ENCODE measurements around the gene LLGL2. TPM values are rescaled to one million over a fixed set of nuclear protein-coding genes. Genes with fewer than 3 reads are reported as not detected.

The LLGL2 gene
- total RNA-seq, 6 experiments from 2014 or later = 0.14 to 0.55 (median 0.46) TPM

GRCh38 chr17:75547091-75547490, 21.6 kb downstream of the LLGL2 start:
- DNase-seq = no peak
- Mint-ChIP-seq H3K4me3 (no peak overlapping the region), H3K27me3 (ENCODE audit: insufficient read depth) (peaks cover 33% of the 10 kb centered on the region), H3K4me1 (ENCODE audit: low read depth) (no peaks in the 10 kb centered on the region), H3K27ac (no peak overlapping the region), H3K36me3 (ENCODE audit: low read depth) (no peaks in the 10 kb centered on the region), H3K9me3 (no peaks in the 10 kb centered on the region)
- TF ChIP-seq, protein P1, sequence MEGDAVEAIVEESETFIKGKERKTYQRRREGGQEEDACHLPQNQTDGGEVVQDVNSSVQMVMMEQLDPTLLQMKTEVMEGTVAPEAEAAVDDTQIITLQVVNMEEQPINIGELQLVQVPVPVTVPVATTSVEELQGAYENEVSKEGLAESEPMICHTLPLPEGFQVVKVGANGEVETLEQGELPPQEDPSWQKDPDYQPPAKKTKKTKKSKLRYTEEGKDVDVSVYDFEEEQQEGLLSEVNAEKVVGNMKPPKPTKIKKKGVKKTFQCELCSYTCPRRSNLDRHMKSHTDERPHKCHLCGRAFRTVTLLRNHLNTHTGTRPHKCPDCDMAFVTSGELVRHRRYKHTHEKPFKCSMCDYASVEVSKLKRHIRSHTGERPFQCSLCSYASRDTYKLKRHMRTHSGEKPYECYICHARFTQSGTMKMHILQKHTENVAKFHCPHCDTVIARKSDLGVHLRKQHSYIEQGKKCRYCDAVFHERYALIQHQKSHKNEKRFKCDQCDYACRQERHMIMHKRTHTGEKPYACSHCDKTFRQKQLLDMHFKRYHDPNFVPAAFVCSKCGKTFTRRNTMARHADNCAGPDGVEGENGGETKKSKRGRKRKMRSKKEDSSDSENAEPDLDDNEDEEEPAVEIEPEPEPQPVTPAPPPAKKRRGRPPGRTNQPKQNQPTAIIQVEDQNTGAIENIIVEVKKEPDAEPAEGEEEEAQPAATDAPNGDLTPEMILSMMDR (IDR thresholded peaks at IDR 0.05) = no peak

- Mint-ChIP-seq H3K4me3 (no peak overlapping the region), H3K36me3 (ENCODE audit: low read depth) (no peaks in the 10 kb centered on the region), H3K9me3 (no peaks in the 10 kb centered on the region), H3K4me1 (ENCODE audit: low read depth) (peaks cover 14% of the 10 kb centered on the region), H3K27me3 (ENCODE audit: insufficient read depth) (peaks cover 26% of the 10 kb centered on the region), H3K27ac (no peak overlapping the region)
- no peak for DNase-seq
- TF ChIP-seq, protein P1 (IDR thresholded peaks at IDR 0.05) = no peak
Observed at GRCh38 chr17:75548813-75549212, 23.3 kb downstream of the LLGL2 start.

DNA sequence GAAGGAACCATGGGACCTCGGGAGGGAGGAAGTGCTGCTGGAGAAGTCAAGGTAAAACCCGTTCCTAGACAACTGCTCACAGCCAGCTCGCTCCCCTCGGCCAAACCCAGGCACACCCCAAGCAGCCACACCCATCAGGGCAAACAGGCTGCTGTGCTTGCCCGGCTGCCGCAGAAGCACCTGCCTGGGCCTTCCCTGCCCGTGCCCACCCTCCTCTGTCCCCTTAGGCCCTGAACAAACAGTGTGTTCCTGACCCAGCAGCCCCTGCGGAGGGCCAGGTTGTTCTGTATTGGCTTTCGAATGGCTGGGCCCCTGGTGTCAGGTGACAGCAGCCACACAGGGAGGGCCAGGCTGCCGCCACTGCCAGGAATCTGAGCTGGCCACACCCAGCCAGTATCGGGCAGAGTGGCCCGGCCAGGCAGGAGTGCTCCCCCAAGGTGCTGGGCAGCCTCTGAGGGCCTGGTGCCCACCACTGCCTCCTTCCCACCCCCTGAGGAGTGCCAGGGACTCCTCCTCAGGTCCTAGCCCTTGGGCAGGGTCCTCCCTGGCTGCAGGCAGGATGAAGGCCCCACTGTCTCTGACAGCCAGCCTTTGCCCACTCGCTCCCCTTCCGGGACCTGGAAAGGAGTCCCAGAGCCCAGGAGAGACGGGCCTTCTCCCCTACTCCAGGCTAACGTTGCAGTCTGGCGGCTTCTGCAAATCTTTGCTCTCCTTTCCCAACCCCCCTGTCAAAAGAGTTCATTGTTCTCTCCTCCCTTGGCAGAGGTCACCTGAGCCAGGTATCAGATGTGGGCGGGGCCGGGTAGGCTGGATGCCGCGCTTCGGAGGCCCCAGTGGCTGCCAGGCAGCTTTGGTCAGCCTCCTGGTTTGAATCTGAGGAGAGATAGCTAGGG, 24.0 kb downstream of the LLGL2 start:
- no peak overlapping the region for H3K27ac Mint-ChIP-seq
- no peaks in the 10 kb centered on the region for H3K36me3 Mint-ChIP-seq (ENCODE audit: low read depth)
- H3K27me3 Mint-ChIP-seq (ENCODE audit: insufficient read depth) = peaks cover 21% of the 10 kb centered on the region

GRCh38 chr17:75550139-75550465, 24.6 kb downstream of the LLGL2 start:
- TF ChIP-seq, protein P1 (IDR thresholded peaks at IDR 0.05) = no peak
- peaks cover 20% of the 10 kb centered on the region for H3K27me3 Mint-ChIP-seq (ENCODE audit: insufficient read depth)

More for the DNA sequence above, 24.0 kb downstream of the LLGL2 start:
- Mint-ChIP-seq H3K4me1 (ENCODE audit: low read depth) (peaks cover 14% of the 10 kb centered on the region), H3K4me3 (no peak overlapping the region), H3K9me3 (no peaks in the 10 kb centered on the region)
- TF ChIP-seq, protein P1 (IDR thresholded peaks at IDR 0.05) = no peak
- no peak for DNase-seq

GRCh38 chr17:75551266-75551665, 25.8 kb downstream of the LLGL2 start:
- Mint-ChIP-seq H3K9me3 (no peaks in the 10 kb centered on the region), H3K4me3 (no peak overlapping the region), H3K27me3 (ENCODE audit: insufficient read depth) (peaks cover 15% of the 10 kb centered on the region), H3K4me1 (ENCODE audit: low read depth) (peaks cover 14% of the 10 kb centered on the region), H3K36me3 (ENCODE audit: low read depth) (no peaks in the 10 kb centered on the region), H3K27ac (no peak overlapping the region)
- TF ChIP-seq, protein P1 (IDR thresholded peaks at IDR 0.05) = no peak
- DNase-seq = no peak

More at GRCh38 chr17:75550139-75550465, 24.6 kb downstream of the LLGL2 start:
- H3K4me1 Mint-ChIP-seq (ENCODE audit: low read depth) = peaks cover 14% of the 10 kb centered on the region
- no peaks in the 10 kb centered on the region for H3K9me3 Mint-ChIP-seq
- no peak for DNase-seq
- H3K36me3 Mint-ChIP-seq (ENCODE audit: low read depth) = no peaks in the 10 kb centered on the region
- H3K27ac Mint-ChIP-seq = no peak overlapping the region
- H3K4me3 Mint-ChIP-seq = no peak overlapping the region

Data from HFFc6 (cell line).